ENCODE measurements around the gene AGXT2. TPM values are rescaled to one million over a fixed set of nuclear protein-coding genes. Genes with fewer than 3 reads are reported as not detected.

AGXT2 gene
- total RNA-seq, 1 experiment from 2014 or later, result not detected

- H4K20me1 ChIP-seq (ENCODE audit: insufficient read depth), result no peaks in the 10 kb centered on the region
- RAD21 ChIA-PET (ENCODE audit: low non-redundant PET in 1 of 2, low total read pairs in 2 of 2, uncharacterized antibody in 2 of 2, unreplicated experiment in 2 of 2), result no interaction called here
- no peak overlapping the region for H3K4me3 ChIP-seq (replicated peaks in 1 of 2; ENCODE audit: low read depth in 1 of 2, low read length in 2 of 2)
- H3K27me3 ChIP-seq (ENCODE audit: insufficient read depth, low read length), result peaks cover 68% of the 10 kb centered on the region
- H3K36me3 ChIP-seq (ENCODE audit: control insufficient read depth in 1 of 2, insufficient read depth in 2 of 2, low read length in 2 of 2), result no peaks in the 10 kb centered on the region
- no peak overlapping the region for H3K9ac ChIP-seq (ENCODE audit: low read length)
- intact Hi-C loops (cut with micrococcal nuclease), result no loop called here
- no peaks in the 10 kb centered on the region for H3K79me2 ChIP-seq (ENCODE audit: insufficient read depth, low read length)
- ATAC-seq, result no peak
- no peaks in the 10 kb centered on the region for H3K4me1 ChIP-seq (ENCODE audit: control insufficient read depth in 1 of 2, insufficient read depth in 2 of 2, low read length in 2 of 2)
- no peak overlapping the region for H3K27ac ChIP-seq (ENCODE audit: low read depth, low read length)
- no TSS peak for BruUV-seq (replicated peaks)
- H3K4me2 ChIP-seq (ENCODE audit: low read length), result no peak overlapping the region
- no peaks in the 10 kb centered on the region for H3K9me3 ChIP-seq (ENCODE audit: control insufficient read depth in 1 of 2, insufficient read depth in 1 of 2, low read depth in 1 of 2, low read length in 2 of 2)
- no peak overlapping the region for H2AFZ ChIP-seq (ENCODE audit: low read depth, low read length, poor library complexity, severe bottlenecking)
- DNase-seq (ENCODE audit: low read depth, low spot score), result no peak
- CTCF ChIA-PET, result no interaction called here
- POLR2A ChIA-PET, result no interaction called here
- H3K9me2 ChIP-seq (ENCODE audit: insufficient read depth), result no peaks in the 10 kb centered on the region
- TF ChIP-seq ELF1 (IDR thresholded peaks at IDR 0.05; ENCODE audit: borderline replicate concordance, low read depth), result no peak
- TF ChIP-seq EZH2 (IDR thresholded peaks at IDR 0.05), result no peak
- TF ChIP-seq REST (IDR thresholded peaks at IDR 0.05; ENCODE audit: low read depth), result no peak
- TF ChIP-seq SIN3A (IDR thresholded peaks at IDR 0.05; ENCODE audit: low read depth), result no peak
- TF ChIP-seq TCF7L2 (IDR thresholded peaks at IDR 0.05; ENCODE audit: borderline replicate concordance, extremely low read depth, insufficient read depth, insufficient read length), result no peak
Observed at GRCh38 chr5:35041261-35041660, 6.5 kb downstream of the AGXT2 start.

- BruUV-seq (replicated peaks), result no TSS peak
- CTCF ChIA-PET, result no interaction called here
- no peak overlapping the region for H3K4me3 ChIP-seq (replicated peaks in 1 of 2; ENCODE audit: low read depth in 1 of 2, low read length in 2 of 2)
- H3K27ac ChIP-seq (ENCODE audit: low read depth, low read length), result no peak overlapping the region
- H3K27me3 ChIP-seq (ENCODE audit: insufficient read depth, low read length), result peaks cover 84% of the 10 kb centered on the region
- H3K4me1 ChIP-seq (ENCODE audit: control insufficient read depth in 1 of 2, insufficient read depth in 2 of 2, low read length in 2 of 2), result no peaks in the 10 kb centered on the region
- POLR2A ChIA-PET, result no interaction called here
- no peaks in the 10 kb centered on the region for H3K36me3 ChIP-seq (ENCODE audit: control insufficient read depth in 1 of 2, insufficient read depth in 2 of 2, low read length in 2 of 2)
- H3K9ac ChIP-seq (ENCODE audit: low read length), result no peak overlapping the region
- DNase-seq (ENCODE audit: low read depth, low spot score), result no peak
- RAD21 ChIA-PET (ENCODE audit: low non-redundant PET in 1 of 2, low total read pairs in 2 of 2, uncharacterized antibody in 2 of 2, unreplicated experiment in 2 of 2), result no interaction called here
- intact Hi-C loops (cut with micrococcal nuclease), result no loop called here
- H3K79me2 ChIP-seq (ENCODE audit: insufficient read depth, low read length), result no peaks in the 10 kb centered on the region
- no peaks in the 10 kb centered on the region for H3K9me3 ChIP-seq (ENCODE audit: control insufficient read depth in 1 of 2, insufficient read depth in 1 of 2, low read depth in 1 of 2, low read length in 2 of 2)
- H3K4me2 ChIP-seq (ENCODE audit: low read length), result no peak overlapping the region
- H3K9me2 ChIP-seq (ENCODE audit: insufficient read depth), result no peaks in the 10 kb centered on the region
- H2AFZ ChIP-seq (ENCODE audit: low read depth, low read length, poor library complexity, severe bottlenecking), result no peak overlapping the region
- TF ChIP-seq REST (IDR thresholded peaks at IDR 0.05; ENCODE audit: low read depth) (no peak), CEBPB (IDR thresholded peaks at IDR 0.05; ENCODE audit: low read depth) (no peak), SRF (IDR thresholded peaks at IDR 0.05; ENCODE audit: low read depth) (no peak), SIN3A (IDR thresholded peaks at IDR 0.05; ENCODE audit: low read depth) (no peak), EGR1 (IDR thresholded peaks at IDR 0.05; ENCODE audit: low read depth) (no peak), ZBTB33 (IDR thresholded peaks at IDR 0.05; ENCODE audit: extremely low read depth, insufficient replicate concordance, low read length) (no peak), MAX (IDR thresholded peaks at IDR 0.05) (no peak)
- ATAC-seq, result no peak
- H4K20me1 ChIP-seq (ENCODE audit: insufficient read depth), result no peaks in the 10 kb centered on the region
Observed at GRCh38 chr5:35038891-35039290, 8.9 kb downstream of the AGXT2 start.

All from HCT116 (cell line).